Osteocyte (in vitro differentiated cells): ENCODE measurements around the gene CCBE1. TPM values are rescaled to one million over a fixed set of nuclear protein-coding genes. Genes with fewer than 3 reads are reported as not detected.

Experiments
- DNase-seq: peaks from one replicate; pipeline ENCODE4 v3.0.0; 2021; ENCODE audit warnings: mixed read lengths; ENCODE audit not compliant: unreplicated experiment; ENCODE audit errors: extremely low spot score
- H3K27ac Mint-ChIP-seq: one replicate; pipeline ENCODE4 v1.8.0; 2021; ENCODE audit warnings: mild to moderate bottlenecking, mixed read lengths; ENCODE audit not compliant: unreplicated experiment
- H3K27me3 Mint-ChIP-seq: one replicate; pipeline ENCODE4 v1.8.0; 2021; ENCODE audit warnings: mixed read lengths; ENCODE audit not compliant: unreplicated experiment
- H3K36me3 Mint-ChIP-seq: one replicate; pipeline ENCODE4 v1.8.0; 2021; ENCODE audit warnings: mixed read lengths; ENCODE audit not compliant: unreplicated experiment
- H3K4me1 Mint-ChIP-seq: one replicate; pipeline ENCODE4 v1.8.0; 2021; ENCODE audit warnings: mixed read lengths; ENCODE audit not compliant: unreplicated experiment
- H3K4me3 Mint-ChIP-seq: one replicate; pipeline ENCODE4 v1.8.0; 2021; ENCODE audit warnings: mild to moderate bottlenecking, moderate library complexity, mixed read lengths; ENCODE audit not compliant: unreplicated experiment
- H3K9me3 Mint-ChIP-seq: one replicate; pipeline ENCODE4 v1.8.0; 2021; ENCODE audit warnings: mixed read lengths; ENCODE audit not compliant: unreplicated experiment
- total RNA-seq: library from RNA; stranded (reverse); gene quantifications from 2 replicates; pipeline ENCODE4 v1.2.1, GENCODE V29; 2021
- TF ChIP-seq, protein P1 (sequence below): fragments of 200-600 bp; sonication (generic); IDR thresholded peaks from 2 replicates; pipeline ENCODE4 v1.5.0; 2021; ENCODE audit warnings: antibody characterized with exemption, mild to moderate bottlenecking, moderate library complexity

The CCBE1 gene
- total RNA-seq, 1 donor from 2014 or later = 22.8 TPM

DNA sequence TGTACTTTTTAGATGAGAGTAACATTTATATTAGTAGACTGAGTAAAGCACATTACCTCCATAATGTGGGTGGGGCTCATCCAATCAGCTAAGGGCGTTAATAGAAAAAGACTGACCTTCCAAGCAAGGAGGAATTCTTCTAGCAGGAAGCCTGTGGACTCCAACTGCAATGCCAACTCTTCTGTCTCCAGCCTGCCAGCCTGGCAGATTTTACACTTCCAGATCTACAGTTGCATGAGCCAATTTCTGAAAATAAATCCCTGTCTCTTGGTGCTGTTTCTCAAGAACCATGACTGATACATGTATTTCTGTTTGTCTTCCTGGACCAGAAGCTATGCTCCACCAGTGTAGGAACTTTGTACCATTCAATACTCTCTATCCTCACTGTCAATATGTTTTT is 269.2 kb downstream of the CCBE1 start:
- peaks cover 4% of the 10 kb centered on the region for H3K4me1 Mint-ChIP-seq
- no peaks in the 10 kb centered on the region for H3K36me3 Mint-ChIP-seq
- no peaks in the 10 kb centered on the region for H3K27me3 Mint-ChIP-seq
- no peak overlapping the region for H3K27ac Mint-ChIP-seq
- TF ChIP-seq, protein P1, sequence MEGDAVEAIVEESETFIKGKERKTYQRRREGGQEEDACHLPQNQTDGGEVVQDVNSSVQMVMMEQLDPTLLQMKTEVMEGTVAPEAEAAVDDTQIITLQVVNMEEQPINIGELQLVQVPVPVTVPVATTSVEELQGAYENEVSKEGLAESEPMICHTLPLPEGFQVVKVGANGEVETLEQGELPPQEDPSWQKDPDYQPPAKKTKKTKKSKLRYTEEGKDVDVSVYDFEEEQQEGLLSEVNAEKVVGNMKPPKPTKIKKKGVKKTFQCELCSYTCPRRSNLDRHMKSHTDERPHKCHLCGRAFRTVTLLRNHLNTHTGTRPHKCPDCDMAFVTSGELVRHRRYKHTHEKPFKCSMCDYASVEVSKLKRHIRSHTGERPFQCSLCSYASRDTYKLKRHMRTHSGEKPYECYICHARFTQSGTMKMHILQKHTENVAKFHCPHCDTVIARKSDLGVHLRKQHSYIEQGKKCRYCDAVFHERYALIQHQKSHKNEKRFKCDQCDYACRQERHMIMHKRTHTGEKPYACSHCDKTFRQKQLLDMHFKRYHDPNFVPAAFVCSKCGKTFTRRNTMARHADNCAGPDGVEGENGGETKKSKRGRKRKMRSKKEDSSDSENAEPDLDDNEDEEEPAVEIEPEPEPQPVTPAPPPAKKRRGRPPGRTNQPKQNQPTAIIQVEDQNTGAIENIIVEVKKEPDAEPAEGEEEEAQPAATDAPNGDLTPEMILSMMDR = no peak
- DNase-seq = no peak
- no peaks in the 10 kb centered on the region for H3K9me3 Mint-ChIP-seq
- H3K4me3 Mint-ChIP-seq = no peak overlapping the region

DNA sequence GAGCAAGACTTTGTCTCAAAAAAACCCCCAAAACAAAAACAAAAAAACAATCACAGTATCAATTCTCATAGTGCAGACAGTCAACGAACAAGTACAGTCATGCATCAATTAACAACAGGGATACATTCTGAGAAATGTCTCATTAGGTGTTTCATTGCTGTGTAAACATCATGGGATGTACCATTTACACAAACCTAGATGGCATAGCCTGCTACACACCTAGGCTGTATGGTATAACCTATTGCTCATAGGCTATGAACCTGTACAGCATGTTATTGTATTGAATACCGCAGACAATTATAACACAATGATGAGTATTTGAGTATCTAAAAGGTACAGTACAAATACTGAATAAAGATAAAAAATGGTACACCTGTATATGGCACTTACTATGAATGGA is 270.4 kb downstream of the CCBE1 start:
- Mint-ChIP-seq H3K27me3 (peaks cover 2% of the 10 kb centered on the region), H3K4me1 (no peaks in the 10 kb centered on the region), H3K9me3 (no peaks in the 10 kb centered on the region), H3K4me3 (no peak overlapping the region), H3K36me3 (no peaks in the 10 kb centered on the region), H3K27ac (no peak overlapping the region)
- DNase-seq = no peak
- TF ChIP-seq, protein P1 = no peak

DNA sequence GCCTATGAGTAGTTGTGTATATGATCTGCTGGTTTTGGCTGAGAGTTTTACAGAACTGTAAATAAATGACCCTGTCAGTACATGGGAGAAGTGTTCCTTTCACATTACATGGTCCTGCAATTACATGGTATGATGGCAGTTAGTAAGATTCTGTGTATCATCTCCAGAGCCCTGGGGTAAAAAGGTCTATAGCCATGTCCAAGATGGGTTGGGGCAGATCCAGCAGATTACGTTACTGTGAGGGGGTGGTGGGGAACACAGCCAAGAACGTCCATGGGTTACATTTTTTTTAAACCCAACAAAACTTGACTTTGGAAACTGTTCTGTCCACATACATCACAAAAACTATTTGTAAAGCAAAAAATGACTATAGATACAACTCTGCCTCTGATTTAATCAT is 274.0 kb downstream of the CCBE1 start:
- H3K36me3 Mint-ChIP-seq = no peaks in the 10 kb centered on the region
- TF ChIP-seq, protein P1 = no peak
- peaks cover 2% of the 10 kb centered on the region for H3K27me3 Mint-ChIP-seq
- DNase-seq = no peak
- H3K9me3 Mint-ChIP-seq = no peaks in the 10 kb centered on the region
- no peak overlapping the region for H3K27ac Mint-ChIP-seq
- no peak overlapping the region for H3K4me3 Mint-ChIP-seq
- peaks cover 10% of the 10 kb centered on the region for H3K4me1 Mint-ChIP-seq

DNA sequence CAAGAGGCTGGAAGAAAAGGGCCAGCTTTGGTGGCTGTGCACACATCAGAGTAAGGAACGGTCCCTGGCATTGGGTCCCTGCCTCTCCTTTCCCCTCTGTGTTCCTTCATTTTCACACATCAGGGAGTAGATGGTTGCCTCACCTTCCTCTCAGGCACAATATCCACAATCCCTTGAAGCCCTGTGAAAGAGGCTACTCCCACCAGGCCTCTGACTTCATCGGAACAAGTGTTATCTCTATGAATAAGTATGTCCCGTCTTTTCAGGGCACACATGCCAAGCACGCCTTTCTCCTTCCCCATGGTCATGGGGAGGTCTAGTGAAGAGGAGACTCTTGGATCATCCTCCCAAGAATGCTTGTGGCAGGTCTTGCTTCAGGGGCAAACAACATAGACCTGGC is 277.0 kb downstream of the CCBE1 start:
- H3K9me3 Mint-ChIP-seq = no peaks in the 10 kb centered on the region
- TF ChIP-seq, protein P1 = no peak
- DNase-seq = no peak

DNA sequence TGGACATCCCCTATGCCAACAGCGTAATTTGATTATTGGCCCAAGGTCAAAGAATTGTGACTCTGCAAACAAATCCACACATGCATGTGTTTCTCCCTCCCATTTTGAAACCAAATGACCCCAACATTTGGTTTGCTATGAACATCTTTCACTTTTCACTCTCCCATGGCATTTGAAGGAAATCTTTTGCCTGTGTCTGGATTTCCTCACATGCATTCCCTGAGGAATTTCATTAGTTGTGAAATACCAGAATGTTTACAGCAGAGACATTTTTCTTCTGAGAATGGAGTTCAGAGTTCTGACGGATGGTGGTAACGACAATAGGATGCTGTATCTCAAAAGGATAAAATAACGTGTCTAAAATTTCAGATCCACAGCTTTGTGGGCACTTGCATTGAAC is 277.8 kb downstream of the CCBE1 start:
- Mint-ChIP-seq H3K4me1 (peaks cover 10% of the 10 kb centered on the region), H3K27me3 (peaks cover 2% of the 10 kb centered on the region), H3K9me3 (no peaks in the 10 kb centered on the region), H3K4me3 (no peak overlapping the region), H3K36me3 (no peaks in the 10 kb centered on the region), H3K27ac (no peak overlapping the region)
- peak; percentile 0 for DNase-seq
- TF ChIP-seq, protein P1 = no peak

More for the DNA sequence above, 277.0 kb downstream of the CCBE1 start:
- Mint-ChIP-seq H3K36me3 (no peaks in the 10 kb centered on the region), H3K27ac (no peak overlapping the region), H3K4me1 (peaks cover 10% of the 10 kb centered on the region), H3K4me3 (no peak overlapping the region), H3K27me3 (peaks cover 2% of the 10 kb centered on the region)
